PC-9 (cell line): ENCODE data around the gene PRDM12. TPM values are rescaled to one million over a fixed set of nuclear protein-coding genes. Genes with fewer than 3 reads are reported as not detected.

ENCODE experiments used
- BruUV-seq: library from RNA; stranded (reverse); fragments of 400-500 nt; replicated peaks from 2 replicates; lab custom pipeline; 2021; lab: Mats Ljungman, UMichigan
- CTCF ChIA-PET: fragments of 300-600 bp; sonication (Branson Sonifier 250); formaldehyde crosslinking; loops from one replicate; lab custom pipeline; 2022; ENCODE audit warnings: antibody characterized with exemption; lab: Charles Lee
- POLR2A ChIA-PET: fragments of 300-600 bp; sonication (Branson Sonifier 250); formaldehyde crosslinking; loops from one replicate; lab custom pipeline; 2022; ENCODE audit warnings: antibody characterized with exemption; ENCODE audit not compliant: unreplicated experiment; lab: Charles Lee
- DNase-seq, 2 experiments: peaks; one replicate each; pipeline versions ENCODE4 v3.0.0 to v3.0.0-alpha.2; 2015 to 2022; ENCODE audit warnings: mixed read lengths in 1 of 2
- H2AFZ ChIP-seq: fragments of 200-600 bp; sonication (generic); 2 replicates; pipeline ENCODE4 v1.8.1; 2017; ENCODE audit warnings: antibody characterized with exemption
- H3F3A ChIP-seq: fragments of 200-600 bp; sonication (generic); 2 replicates; pipeline ENCODE4 v1.8.1; 2017; ENCODE audit warnings: antibody characterized with exemption, mild to moderate bottlenecking, low read depth; ENCODE audit not compliant: insufficient read depth
- H3K27ac ChIP-seq: fragments of 200-600 bp; sonication (generic); 2 replicates; pipeline ENCODE4 v1.6.1; 2016; ENCODE audit warnings: mixed run types
- H3K27me3 ChIP-seq: fragments of 200-600 bp; sonication (generic); 2 replicates; pipeline ENCODE4 v1.6.1; 2016; ENCODE audit warnings: low read depth, mixed run types; ENCODE audit not compliant: insufficient read depth
- H3K36me3 ChIP-seq: fragments of 200-600 bp; sonication (generic); 2 replicates; pipeline ENCODE4 v1.6.1; 2016; ENCODE audit warnings: low read depth, mixed run types
- H3K4me1 ChIP-seq: fragments of 200-600 bp; sonication (generic); replicated peaks from 2 replicates; pipeline ENCODE4 v1.6.1; 2016; ENCODE audit warnings: mixed run types; ENCODE audit not compliant: insufficient read depth
- H3K4me2 ChIP-seq: fragments of 200-600 bp; sonication (generic); 2 replicates; pipeline ENCODE4 v1.6.1; 2017; ENCODE audit warnings: mixed run types
- H3K4me3 ChIP-seq: fragments of 200-600 bp; sonication (generic); 2 replicates; pipeline ENCODE4 v1.6.1; 2016; ENCODE audit warnings: mixed run types
- H3K79me2 ChIP-seq: fragments of 200-600 bp; sonication (generic); 2 replicates; pipeline ENCODE4 v1.6.1; 2017; ENCODE audit warnings: low read depth, mixed run types
- H3K9me2 ChIP-seq: fragments of 200-600 bp; sonication (generic); 2 replicates; pipeline ENCODE4 v1.8.1; 2017; ENCODE audit warnings: mild to moderate bottlenecking; ENCODE audit not compliant: insufficient read depth
- H3K9me3 ChIP-seq: fragments of 200-600 bp; sonication (generic); 2 replicates; pipeline ENCODE4 v1.8.1; 2016; ENCODE audit warnings: low read depth; ENCODE audit not compliant: insufficient read depth
- H4K20me1 ChIP-seq: fragments of 200-600 bp; sonication (generic); 2 replicates; pipeline ENCODE4 v1.8.1; 2017; ENCODE audit not compliant: insufficient read depth
- EZH2 ChIP-seq: fragments of 200-600 bp; sonication (generic); IDR thresholded peaks from 2 replicates; pipeline ENCODE4 v1.8.0; 2017; ENCODE audit warnings: antibody characterized with exemption, low read depth
- intact Hi-C: fragments of 100-400 bp; cut with micrococcal nuclease; formaldehyde crosslinking; loops from one replicate; pipeline ENCODE4 v1.10.0; 2022; ENCODE audit not compliant: unreplicated experiment
- total RNA-seq: library from RNA; stranded (reverse); gene quantifications from 2 replicates; pipeline ENCODE4 v1.2.3, GENCODE V29; 2021
- TF ChIP-seq, protein P1 (sequence below): fragments of 200-600 bp; sonication (generic); conservative IDR thresholded peaks from 2 replicates; pipeline ENCODE4 v1.6.1; 2017; ENCODE audit warnings: mixed run types, antibody characterized with exemption, mild to moderate bottlenecking, moderate library complexity

The PRDM12 gene
- total RNA-seq, 1 experiment from 2014 or later, result 0.46 TPM

DNA sequence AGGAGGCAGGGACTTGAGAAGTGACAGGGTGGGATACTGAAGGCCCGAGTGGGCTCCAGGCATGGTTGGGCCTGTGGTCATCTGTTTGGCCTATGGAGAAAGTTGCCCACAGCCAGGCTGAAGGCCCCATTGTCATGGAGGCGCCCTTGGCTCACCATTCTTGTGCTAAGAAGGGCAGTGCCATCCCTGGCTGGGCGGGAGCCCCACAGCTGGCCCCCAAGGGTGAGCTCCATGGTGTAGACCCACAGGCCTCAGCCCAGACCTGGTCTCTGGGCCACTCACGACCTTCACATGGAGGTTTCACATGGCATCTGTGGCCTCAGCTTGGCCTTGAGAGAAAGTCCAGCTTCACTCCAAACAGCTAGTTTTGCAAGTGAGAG is 34.3 kb upstream of the PRDM12 start:
- Histone ChIP-seq H3K4me2 (no peak overlapping the region), H3K27me3 (no peaks in the 10 kb centered on the region), H3K4me3 (no peak overlapping the region), H2AFZ (no peak overlapping the region), H3K27ac (no peak overlapping the region), H3K9me3 (no peaks in the 10 kb centered on the region), H3K36me3 (peaks cover 5% of the 10 kb centered on the region; the same call in 1 of the 2 replicates), H3K79me2 (no peaks in the 10 kb centered on the region), H3F3A (no peaks in the 10 kb centered on the region), H3K4me1 (no peaks in the 10 kb centered on the region), H3K9me2 (no peaks in the 10 kb centered on the region), H4K20me1 (no peaks in the 10 kb centered on the region)
- TF ChIP-seq, protein P1, sequence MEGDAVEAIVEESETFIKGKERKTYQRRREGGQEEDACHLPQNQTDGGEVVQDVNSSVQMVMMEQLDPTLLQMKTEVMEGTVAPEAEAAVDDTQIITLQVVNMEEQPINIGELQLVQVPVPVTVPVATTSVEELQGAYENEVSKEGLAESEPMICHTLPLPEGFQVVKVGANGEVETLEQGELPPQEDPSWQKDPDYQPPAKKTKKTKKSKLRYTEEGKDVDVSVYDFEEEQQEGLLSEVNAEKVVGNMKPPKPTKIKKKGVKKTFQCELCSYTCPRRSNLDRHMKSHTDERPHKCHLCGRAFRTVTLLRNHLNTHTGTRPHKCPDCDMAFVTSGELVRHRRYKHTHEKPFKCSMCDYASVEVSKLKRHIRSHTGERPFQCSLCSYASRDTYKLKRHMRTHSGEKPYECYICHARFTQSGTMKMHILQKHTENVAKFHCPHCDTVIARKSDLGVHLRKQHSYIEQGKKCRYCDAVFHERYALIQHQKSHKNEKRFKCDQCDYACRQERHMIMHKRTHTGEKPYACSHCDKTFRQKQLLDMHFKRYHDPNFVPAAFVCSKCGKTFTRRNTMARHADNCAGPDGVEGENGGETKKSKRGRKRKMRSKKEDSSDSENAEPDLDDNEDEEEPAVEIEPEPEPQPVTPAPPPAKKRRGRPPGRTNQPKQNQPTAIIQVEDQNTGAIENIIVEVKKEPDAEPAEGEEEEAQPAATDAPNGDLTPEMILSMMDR, result no peak
- POLR2A ChIA-PET, result no interaction called here
- no peak for DNase-seq
- CTCF ChIA-PET, result no interaction called here
- BruUV-seq, result no TSS peak
- intact Hi-C loops, result no loop called here

- Histone ChIP-seq H3K4me3 (no peak overlapping the region), H3K36me3 (peaks cover 1% of the 10 kb centered on the region; the same call in 1 of the 2 replicates), H2AFZ (no peak overlapping the region), H3F3A (no peaks in the 10 kb centered on the region), H3K79me2 (no peaks in the 10 kb centered on the region), H3K4me1 (no peaks in the 10 kb centered on the region), H3K27ac (no peak overlapping the region), H3K4me2 (no peak overlapping the region), H4K20me1 (no peaks in the 10 kb centered on the region), H3K27me3 (no peaks in the 10 kb centered on the region), H3K9me2 (no peaks in the 10 kb centered on the region), H3K9me3 (no peaks in the 10 kb centered on the region)
- TF ChIP-seq, protein P1, result no peak
- TF ChIP-seq EZH2, result no peak
- ChIA-PET POLR2A (no interaction called here), CTCF (no interaction called here)
- no peak for DNase-seq
- BruUV-seq, result no TSS peak
- intact Hi-C loops, result no loop called here
Observed at GRCh38 chr9:130630506-130631330, 33.7 kb upstream of the PRDM12 start.

DNA sequence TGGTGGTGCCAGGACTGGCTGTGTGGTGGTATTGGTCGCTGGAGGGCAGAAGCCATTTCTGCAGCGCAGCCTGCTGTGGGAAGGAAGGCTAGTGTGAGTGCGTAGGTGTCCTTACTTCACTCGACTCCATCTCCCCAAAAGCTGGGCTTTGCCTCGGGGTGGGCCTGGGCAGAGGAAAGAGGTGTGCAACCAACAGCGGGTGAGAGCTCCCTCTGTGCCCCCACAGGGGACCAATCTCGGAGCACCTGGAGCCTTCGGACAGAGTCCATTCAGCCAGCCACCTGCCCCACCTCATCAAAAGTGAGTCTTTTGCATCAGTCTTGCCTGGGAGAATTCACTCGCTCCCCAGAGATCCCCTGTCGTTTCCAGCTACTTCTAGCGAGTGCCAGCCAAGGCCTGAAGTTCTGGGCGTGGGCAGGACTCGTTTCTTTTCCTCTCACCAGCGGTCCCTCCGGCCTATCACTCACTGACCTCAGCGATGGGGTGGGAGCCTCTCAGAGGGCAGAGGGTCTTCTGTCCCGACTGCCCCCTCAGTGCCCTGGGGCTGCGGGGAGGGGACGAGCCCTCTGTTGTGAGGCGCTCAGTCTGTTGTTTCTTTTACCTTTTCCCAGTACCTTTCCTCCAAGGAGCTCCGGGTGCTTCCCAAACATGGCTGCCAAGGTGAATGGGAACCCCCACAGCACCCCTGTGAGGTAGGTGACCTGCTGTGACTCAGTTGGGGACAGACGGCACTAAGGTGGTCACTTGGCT is 32.9 kb upstream of the PRDM12 start:
- Histone ChIP-seq H4K20me1 (no peaks in the 10 kb centered on the region), H3K27ac (no peak overlapping the region), H3K36me3 (no peaks in the 10 kb centered on the region), H3K4me3 (no peak overlapping the region), H3K4me1 (no peaks in the 10 kb centered on the region), H3K9me3 (no peaks in the 10 kb centered on the region), H3K4me2 (no peak overlapping the region), H2AFZ (no peak overlapping the region), H3F3A (no peaks in the 10 kb centered on the region), H3K9me2 (no peaks in the 10 kb centered on the region), H3K27me3 (no peaks in the 10 kb centered on the region), H3K79me2 (no peaks in the 10 kb centered on the region)
- ChIA-PET POLR2A (no interaction called here), CTCF (no interaction called here)
- intact Hi-C loops, result no loop called here
- TF ChIP-seq, protein P1, result no peak
- no peak for DNase-seq
- BruUV-seq, result no TSS peak
